Adrenal gland (tissue), 5 donors: Measurements from ENCODE around the gene UGT1A10.

ENCODE experiments used
- CTCF ChIP-seq, 6 experiments: fragments of 450-650 bp in 4 of 6; fragments of 200-600 bp in 2 of 6; sonication (generic) in 1 of 6; IDR thresholded peaks; 1 replicate in 5 of 6; 2 replicates in 1 of 6; pipeline versions ENCODE4 v1.5.1 to v1.8.0; 2016 to 2021; ENCODE audit warnings: antibody characterized with exemption in 6 of 6, mild to moderate bottlenecking in 2 of 6, moderate library complexity in 1 of 6
- POLR2A ChIP-seq, 2 donors: fragments of 450-650 bp; IDR thresholded peaks; one replicate each; pipeline ENCODE4 v1.6.1; 2017; ENCODE audit warnings: antibody characterized with exemption in 2 of 2, mild to moderate bottlenecking in 2 of 2, moderate library complexity in 1 of 2
- donor health status: DM: no; HTN: no; CAD: no.

GRCh38 chr2:233639860-233640259 is 3.6 kb downstream of the UGT1A10 start:
- TF ChIP-seq POLR2A (IDR thresholded peaks at IDR 0.05) (no peak), CTCF (IDR thresholded peaks at IDR 0.05) (no peak)
